Urothelium cell line (cell line): ENCODE data around the gene RAPGEF2.
"Not testable (repeated sequence)": the region's sequence is repeated elsewhere in the genome, so short reads cannot be mapped to it uniquely, and the experiment has no call there.

ENCODE experiments used
- DNase-seq: peaks from one replicate; pipeline ENCODE4 v3.0.0; 2011; ENCODE audit warnings: low spot score, mixed read lengths
- FAIRE-seq: peaks from 2 replicates; lab custom pipeline; 2011; peaks lifted over from hg19 to GRCh38; lab: Jason Lieb, UNC

RAPGEF2 gene

DNA sequence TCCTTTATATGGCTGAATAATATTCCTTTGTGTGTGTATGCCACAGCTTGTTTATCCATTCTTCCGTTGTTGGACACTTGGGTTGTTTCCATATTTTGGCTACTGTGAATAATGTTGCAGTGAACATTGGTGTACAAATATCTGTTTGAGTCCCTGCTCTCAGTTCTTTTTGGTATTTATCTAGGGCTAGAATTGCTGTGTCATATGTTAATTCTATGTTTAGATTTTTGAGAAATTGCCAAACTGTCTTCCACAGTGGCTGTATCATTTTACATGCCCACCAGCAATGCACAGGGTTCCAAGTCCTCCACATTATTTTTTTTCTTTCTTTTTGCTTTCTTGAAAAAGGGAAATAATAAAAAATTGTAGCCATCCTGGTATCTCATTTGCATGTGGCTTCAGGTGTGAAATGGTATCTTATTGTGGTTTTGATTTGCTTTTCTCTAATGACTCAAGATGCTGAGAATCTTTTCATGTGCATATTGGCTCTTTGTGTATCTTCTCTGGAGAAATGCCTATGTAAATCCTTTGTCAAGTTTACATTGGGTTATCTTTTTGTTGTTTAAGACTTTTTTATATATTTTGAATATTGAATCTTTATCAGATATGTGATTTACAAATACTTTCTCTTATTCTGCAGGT is 129.7 kb downstream of the RAPGEF2 start:
- DNase-seq (no peak), FAIRE-seq (no peak)

GRCh38 chr4:159235779-159236368 is 133.0 kb downstream of the RAPGEF2 start:
- DNase-seq (no peak), FAIRE-seq (no peak)

GRCh38 chr4:159237975-159238374 is 135.1 kb downstream of the RAPGEF2 start:
- FAIRE-seq, result no peak
- DNase-seq, result no peak

- DNase-seq (no peak), FAIRE-seq (no peak)
Observed at GRCh38 chr4:159238631-159239030, 135.8 kb downstream of the RAPGEF2 start.

DNA sequence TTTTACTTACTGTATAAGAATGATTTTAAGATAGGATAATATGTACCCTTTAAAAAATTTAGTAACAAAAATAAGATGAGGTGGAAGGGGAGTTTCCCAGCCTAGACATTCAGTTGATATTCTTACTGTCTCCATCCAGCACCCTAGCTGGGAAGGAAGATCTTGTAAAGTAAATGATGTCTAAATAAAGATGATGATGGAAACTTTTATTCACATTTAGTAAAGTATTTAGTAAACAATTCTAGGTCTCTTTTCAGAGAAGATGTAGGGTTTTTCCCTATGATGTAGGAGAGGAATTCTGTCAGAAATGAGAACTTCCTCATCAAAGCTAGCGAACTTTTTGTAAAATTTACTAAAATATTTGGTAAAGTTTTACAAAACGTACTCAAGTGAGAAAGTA is 136.8 kb downstream of the RAPGEF2 start:
- FAIRE-seq (no peak), DNase-seq (no peak)

- no peak for DNase-seq
- FAIRE-seq, result no peak
Observed at GRCh38 chr4:159240046-159240445, 137.2 kb downstream of the RAPGEF2 start.

- no peak for DNase-seq
- FAIRE-seq, result no peak
Observed at GRCh38 chr4:159240687-159241086, 137.8 kb downstream of the RAPGEF2 start.

GRCh38 chr4:159242427-159242826 is 139.5 kb downstream of the RAPGEF2 start:
- no peak for DNase-seq
- FAIRE-seq, result no peak

DNA sequence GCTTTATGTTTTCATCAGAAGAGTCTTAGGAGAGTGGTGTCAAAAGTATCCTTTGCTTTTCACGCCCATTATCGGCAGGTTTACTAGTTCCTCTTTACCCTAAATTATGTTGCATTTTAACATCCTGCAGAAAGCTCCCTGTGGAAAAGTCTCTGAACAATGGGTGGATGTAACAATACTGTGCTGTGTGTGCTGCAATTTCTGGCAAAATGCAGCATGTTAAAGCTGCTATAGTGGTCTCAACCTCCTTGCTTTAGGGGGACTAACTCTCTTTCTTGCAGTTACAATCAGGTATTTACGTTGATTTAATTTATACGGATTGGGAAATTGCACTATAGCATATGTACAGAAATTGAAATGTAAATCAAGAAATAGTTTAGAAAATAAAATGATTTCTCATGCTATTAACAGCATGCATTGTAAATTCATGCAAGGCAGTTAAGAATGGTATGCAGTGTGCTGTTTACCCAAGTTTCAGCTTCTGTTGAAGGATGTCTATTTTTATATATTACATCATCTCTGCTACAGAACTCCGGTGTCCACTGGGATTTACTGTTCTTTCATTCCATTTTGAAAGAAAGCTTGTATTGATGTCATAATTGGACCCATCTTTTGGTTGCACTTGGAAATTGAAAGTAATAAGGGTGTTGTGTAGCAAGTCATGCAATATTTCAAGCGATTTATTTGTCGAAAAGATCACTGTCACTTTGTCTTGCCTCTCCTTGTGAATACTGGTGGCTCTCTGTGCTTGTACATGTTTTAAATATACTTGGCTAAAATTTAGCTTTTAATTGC is 145.7 kb downstream of the RAPGEF2 start:
- FAIRE-seq, result no peak
- DNase-seq, result peak; percentile 35

- FAIRE-seq, result no peak
- DNase-seq, result no peak
Observed at GRCh38 chr4:159250751-159251325, 148.0 kb downstream of the RAPGEF2 start.

GRCh38 chr4:159251580-159251979 is 148.7 kb downstream of the RAPGEF2 start:
- not testable (repeated sequence) for DNase-seq, FAIRE-seq

DNA sequence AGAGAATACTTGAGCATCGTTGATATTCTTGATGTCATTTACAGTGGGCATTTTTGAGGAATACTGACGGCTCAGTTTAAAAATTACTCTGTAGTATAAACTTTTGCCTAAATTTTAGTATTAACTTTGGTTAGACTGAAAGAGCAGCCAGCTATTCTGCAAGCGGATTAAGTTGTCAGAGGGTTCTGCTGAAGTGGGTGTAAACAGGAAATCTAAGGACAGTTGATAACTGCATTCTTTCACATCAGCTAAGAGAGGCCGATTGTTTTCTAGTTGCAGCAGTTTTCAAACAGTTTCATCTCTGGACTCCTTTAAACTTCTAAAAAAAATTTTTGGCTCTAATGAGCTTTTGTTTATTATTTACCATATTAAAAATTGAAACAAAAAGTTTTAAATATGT is 149.6 kb downstream of the RAPGEF2 start:
- FAIRE-seq (no peak), DNase-seq (no peak)

GRCh38 chr4:159256037-159256436 is 153.2 kb downstream of the RAPGEF2 start:
- DNase-seq, result no peak
- no peak for FAIRE-seq

DNA sequence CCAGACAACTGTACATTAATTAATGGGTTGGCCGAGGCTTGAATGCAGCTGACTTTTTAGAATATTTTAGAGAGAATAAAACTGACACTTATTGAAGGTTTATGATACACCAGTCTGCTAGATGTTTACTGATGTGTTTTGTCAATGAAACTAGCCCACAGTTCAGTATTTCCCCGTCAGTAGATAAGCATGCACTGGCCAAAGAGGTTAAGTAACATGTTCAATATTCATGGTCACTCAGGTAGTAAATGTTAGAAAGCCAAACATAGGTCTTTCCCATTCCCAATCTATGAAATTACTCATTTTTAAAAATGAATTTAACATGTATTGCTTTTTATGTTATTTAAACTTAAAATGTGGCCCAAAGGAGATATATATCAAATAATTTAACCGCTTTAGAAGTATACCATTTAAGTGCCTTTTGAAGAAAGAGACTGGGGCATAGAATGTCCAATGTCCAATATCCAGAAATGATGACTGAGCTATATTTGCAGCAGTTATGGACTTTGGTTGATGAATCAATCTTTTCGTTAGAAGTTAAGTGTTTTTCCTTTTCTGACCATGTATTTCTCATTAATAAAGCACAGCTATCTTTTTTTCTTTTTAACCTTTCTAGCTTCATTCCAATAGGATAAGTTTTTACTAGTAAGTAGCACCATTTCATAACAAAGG is 156.1 kb downstream of the RAPGEF2 start:
- DNase-seq (no peak), FAIRE-seq (no peak)

GRCh38 chr4:159264057-159264456 is 161.2 kb downstream of the RAPGEF2 start:
- no peak for FAIRE-seq

DNA sequence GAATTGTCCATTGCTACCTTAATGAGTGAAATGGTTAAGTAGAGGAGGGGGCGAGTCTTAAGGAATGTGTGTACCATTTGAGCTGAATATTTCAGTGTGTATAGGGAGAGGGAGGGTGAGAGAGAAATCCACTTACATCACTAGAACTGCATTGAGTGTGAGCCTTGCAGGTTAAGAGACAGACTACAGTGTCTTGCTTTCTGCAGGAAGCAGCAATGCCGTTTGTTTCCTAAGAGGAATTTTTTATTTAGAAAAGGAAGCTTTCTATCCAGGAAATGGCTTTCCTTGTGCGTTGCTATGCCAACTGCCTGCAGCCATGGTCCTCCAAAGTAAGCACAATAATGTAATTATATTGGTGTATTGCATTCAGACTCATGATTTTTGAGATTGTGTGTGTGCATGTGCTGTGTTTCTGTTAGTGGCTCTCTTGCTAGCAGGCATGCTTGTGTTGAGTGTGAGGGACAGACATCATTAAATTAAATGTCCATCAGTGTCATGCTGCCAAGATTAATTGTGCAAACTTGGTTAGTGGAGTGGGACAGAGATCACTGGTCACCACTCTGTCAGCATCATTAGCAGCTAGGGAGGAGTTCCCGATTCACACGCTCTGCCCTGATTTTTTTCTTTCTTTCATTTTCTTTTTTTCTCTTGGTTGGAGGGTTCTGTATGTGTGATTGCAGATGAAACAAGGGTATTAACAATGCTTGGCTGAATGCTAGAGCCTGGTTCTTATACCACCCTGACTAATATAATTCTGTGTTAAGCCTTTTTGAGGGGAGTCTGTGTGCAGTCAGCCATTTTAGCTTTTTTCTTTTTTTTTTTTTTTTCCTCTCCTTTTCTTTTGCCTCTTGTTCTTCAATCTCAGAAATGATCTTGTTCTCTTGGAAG is 164.3 kb downstream of the RAPGEF2 start:
- DNase-seq (no peak), FAIRE-seq (no peak)

More at GRCh38 chr4:159264057-159264456, 161.2 kb downstream of the RAPGEF2 start:
- no peak for DNase-seq

DNA sequence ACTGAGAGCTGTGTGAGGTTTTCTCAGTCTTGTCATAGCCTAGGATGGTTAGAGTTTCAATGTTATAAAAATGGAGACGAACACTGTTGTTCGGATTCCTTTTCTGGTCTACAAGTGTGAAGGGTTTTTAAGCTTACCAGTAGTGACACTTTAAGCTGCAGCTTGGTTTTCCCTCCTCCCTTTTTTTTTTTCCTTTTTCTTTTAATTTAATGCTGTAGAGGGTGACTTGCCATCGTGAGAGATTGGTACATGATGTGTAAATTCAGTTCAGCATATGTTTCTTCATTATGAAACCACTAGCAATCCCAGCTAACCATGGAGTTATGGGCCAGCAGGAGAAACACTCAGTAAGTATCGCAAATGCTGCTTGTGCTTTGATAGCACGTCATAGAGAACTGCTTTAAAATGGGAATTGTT is 165.0 kb downstream of the RAPGEF2 start:
- no peak for DNase-seq
- FAIRE-seq, result no peak

- DNase-seq, result no peak
- no peak for FAIRE-seq
Observed at GRCh38 chr4:159268607-159269006, 165.7 kb downstream of the RAPGEF2 start.

GRCh38 chr4:159269116-159269515 is 166.2 kb downstream of the RAPGEF2 start:
- FAIRE-seq, result no peak
- DNase-seq, result no peak

GRCh38 chr4:159269956-159270355 is 167.1 kb downstream of the RAPGEF2 start:
- FAIRE-seq (no peak), DNase-seq (no peak)
